Measurements from ENCODE around the gene TMEM178B.

DNA sequence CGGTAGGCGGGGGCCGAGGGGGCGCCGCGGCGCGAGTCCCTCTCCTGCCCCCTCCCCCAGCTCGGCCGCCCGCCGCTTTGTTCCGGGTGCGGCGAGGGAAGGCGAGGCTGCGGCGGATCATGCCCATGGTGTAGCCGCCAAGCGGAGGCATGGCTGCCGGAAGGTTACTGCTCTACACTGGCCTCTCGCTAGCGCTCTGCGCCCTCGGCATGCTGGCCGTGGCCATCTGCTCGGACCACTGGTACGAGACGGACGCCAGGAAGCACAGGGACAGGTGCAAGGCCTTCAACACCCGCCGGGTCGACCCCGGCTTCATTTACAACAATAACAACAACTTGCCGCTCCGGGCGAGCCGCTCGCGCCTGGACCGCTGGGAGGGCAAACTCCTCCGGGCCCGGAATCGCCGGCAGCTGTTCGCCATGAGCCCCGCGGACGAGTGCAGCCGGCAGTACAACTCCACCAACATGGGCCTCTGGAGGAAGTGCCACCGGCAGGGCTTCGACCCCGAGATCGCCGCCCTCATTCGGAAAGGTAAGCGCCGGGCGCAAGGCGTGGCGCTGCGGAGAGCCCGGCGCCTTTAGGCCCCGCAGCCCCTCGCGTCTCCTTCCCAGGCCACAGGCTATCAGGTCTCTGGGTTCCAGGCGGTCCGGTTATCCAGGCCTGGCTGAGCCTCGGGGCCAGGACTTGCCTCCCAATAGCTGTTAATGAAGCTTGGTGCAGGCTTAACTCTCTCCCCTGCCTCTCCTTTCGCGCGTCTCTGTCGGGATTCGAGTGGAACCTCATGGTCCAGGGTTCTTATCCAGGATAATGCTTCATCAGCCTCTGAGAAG is 513 bp downstream of the TMEM178B start:
- TF ChIP-seq, protein P1, sequence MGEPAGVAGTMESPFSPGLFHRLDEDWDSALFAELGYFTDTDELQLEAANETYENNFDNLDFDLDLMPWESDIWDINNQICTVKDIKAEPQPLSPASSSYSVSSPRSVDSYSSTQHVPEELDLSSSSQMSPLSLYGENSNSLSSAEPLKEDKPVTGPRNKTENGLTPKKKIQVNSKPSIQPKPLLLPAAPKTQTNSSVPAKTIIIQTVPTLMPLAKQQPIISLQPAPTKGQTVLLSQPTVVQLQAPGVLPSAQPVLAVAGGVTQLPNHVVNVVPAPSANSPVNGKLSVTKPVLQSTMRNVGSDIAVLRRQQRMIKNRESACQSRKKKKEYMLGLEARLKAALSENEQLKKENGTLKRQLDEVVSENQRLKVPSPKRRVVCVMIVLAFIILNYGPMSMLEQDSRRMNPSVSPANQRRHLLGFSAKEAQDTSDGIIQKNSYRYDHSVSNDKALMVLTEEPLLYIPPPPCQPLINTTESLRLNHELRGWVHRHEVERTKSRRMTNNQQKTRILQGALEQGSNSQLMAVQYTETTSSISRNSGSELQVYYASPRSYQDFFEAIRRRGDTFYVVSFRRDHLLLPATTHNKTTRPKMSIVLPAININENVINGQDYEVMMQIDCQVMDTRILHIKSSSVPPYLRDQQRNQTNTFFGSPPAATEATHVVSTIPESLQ (CRISPR knock-in tag; conservative IDR thresholded peaks at IDR 0.05) = no peak
- TF ChIP-seq POLR2G (IDR thresholded peaks at IDR 0.05; ENCODE audit: low read depth, low read length) (no peak), ZNF296 (CRISPR knock-in tag; conservative IDR thresholded peaks at IDR 0.05) (no peak), ELF4 (CRISPR knock-in tag; IDR thresholded peaks at IDR 0.05; ENCODE audit: borderline replicate concordance) (no peak), ZNF350 (CRISPR knock-in tag; IDR thresholded peaks at IDR 0.05; ENCODE audit: borderline replicate concordance, low read depth) (no peak), FOXK1 (CRISPR knock-in tag; IDR thresholded peaks at IDR 0.05; ENCODE audit: borderline replicate concordance, low read depth) (no peak)

Measured in HepG2 (cell line).